Ishikawa (cell line): ENCODE results near the gene MARVELD2.

Experiments used
- EGR1 ChIP-seq: IDR thresholded peaks from 2 replicates; pipeline ENCODE4 v1.6.1; 2012
- EP300 ChIP-seq: IDR thresholded peaks from 2 replicates; pipeline ENCODE4 v1.6.1; 2012; ENCODE audit warnings: borderline replicate concordance
- NFIC ChIP-seq: IDR thresholded peaks from 2 replicates; pipeline ENCODE4 v1.6.1; 2012
- TCF12 ChIP-seq: IDR thresholded peaks from 2 replicates; pipeline ENCODE4 v1.6.1; 2012; ENCODE audit warnings: low read depth
- YY1 ChIP-seq: IDR thresholded peaks from 2 replicates; pipeline ENCODE4 v1.6.1; 2012; ENCODE audit warnings: low read depth
- TF ChIP-seq, protein P1 (sequence below): IDR thresholded peaks from 2 replicates; pipeline ENCODE4 v1.6.1; 2012

DNA sequence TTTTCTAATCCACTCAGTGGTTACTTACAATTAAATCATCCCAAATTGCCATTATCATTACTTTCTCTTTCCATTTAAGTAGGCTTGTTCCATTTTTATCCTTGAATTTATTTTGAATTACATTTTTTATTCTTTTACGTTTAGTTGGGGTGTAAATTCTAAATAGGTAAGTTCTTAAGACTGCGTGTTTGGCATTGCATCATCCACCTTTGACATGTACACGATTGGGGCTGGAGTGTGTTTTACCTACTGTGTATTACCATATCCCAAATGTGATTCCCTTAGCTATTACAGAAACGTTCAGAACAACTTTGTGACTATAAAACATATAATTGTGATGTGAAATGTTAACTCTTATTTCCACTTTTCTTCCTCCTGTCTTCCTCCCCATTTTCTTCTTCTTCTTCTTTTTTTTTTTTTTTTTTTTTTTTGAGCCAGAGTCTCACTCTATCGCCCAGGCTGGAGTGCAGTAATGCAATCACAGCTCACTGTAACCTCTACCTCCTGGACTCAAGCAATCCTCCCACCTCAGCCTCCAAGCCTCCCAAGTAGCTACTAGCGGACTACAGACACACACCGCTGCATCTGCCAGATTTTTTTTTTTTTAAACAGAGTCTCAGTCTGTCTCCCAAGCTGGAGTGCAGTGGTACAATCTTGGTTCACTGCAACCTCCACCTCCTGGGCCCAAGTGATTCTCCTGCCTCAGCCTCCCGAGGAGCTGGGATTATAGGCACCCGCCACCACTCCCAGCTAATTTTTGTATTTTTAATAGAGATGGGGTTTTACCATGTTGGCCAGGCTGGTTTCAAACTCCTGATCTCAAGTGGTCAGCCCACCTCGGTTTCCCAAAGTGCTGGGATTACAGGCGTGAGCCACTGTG is 16.7 kb downstream of the MARVELD2 start:
- TF ChIP-seq YY1 = no peak
- TF ChIP-seq, protein P1, sequence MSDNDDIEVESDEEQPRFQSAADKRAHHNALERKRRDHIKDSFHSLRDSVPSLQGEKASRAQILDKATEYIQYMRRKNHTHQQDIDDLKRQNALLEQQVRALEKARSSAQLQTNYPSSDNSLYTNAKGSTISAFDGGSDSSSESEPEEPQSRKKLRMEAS = no peak
- no peak for TF ChIP-seq EGR1
- TF ChIP-seq TCF12 = no peak
- TF ChIP-seq EP300 = no peak
- TF ChIP-seq NFIC = no peak
